H9 (cell line): ENCODE results near the gene ARHGAP29. TPM values are rescaled to one million over a fixed set of nuclear protein-coding genes. Genes with fewer than 3 reads are reported as not detected.

Source experiments
- DNase-seq: peaks from one replicate; pipeline ENCODE4 v3.0.0-alpha.2; 2017
- H2AFZ ChIP-seq: one replicate; pipeline ENCODE4 v1.6.1; 2013; ENCODE audit warnings: mild to moderate bottlenecking, low read length, control low read depth, moderate library complexity
- H2AK5ac ChIP-seq: 2 replicates; pipeline ENCODE4 v1.6.1; 2013; ENCODE audit warnings: low read length, control low read depth, mixed read lengths; ENCODE audit not compliant: insufficient read length
- H2BK120ac ChIP-seq: one replicate; pipeline ENCODE4 v1.6.1; 2013; ENCODE audit warnings: low read depth, mild to moderate bottlenecking, low read length, control low read depth, inconsistent platforms; ENCODE audit not compliant: poor library complexity, severe bottlenecking
- H2BK12ac ChIP-seq: 2 replicates; pipeline ENCODE4 v1.6.1; 2013; ENCODE audit warnings: low read length, control low read depth, mixed read lengths, low read depth; ENCODE audit not compliant: insufficient read length
- H2BK15ac ChIP-seq: 2 replicates; pipeline ENCODE4 v1.6.1; 2013; ENCODE audit warnings: low read depth, low read length, control low read depth
- H2BK20ac ChIP-seq: one replicate; pipeline ENCODE4 v1.6.1; 2013; ENCODE audit warnings: low read depth, mild to moderate bottlenecking, low read length, control low read depth, inconsistent platforms; ENCODE audit not compliant: poor library complexity, severe bottlenecking
- H2BK5ac ChIP-seq: 2 replicates; pipeline ENCODE4 v1.6.1; 2013; ENCODE audit warnings: low read length, control low read depth, mixed read lengths; ENCODE audit not compliant: insufficient read length
- H3K14ac ChIP-seq: 2 replicates; pipeline ENCODE4 v1.6.1; 2013; ENCODE audit warnings: low read length, control low read depth; ENCODE audit not compliant: insufficient read depth
- H3K18ac ChIP-seq: 2 replicates; pipeline ENCODE4 v1.6.1; 2013; ENCODE audit warnings: low read depth, mild to moderate bottlenecking, mixed read lengths, low read length, control low read depth; ENCODE audit not compliant: insufficient read length
- H3K23ac ChIP-seq: 2 replicates; pipeline ENCODE4 v1.6.1; 2013; ENCODE audit warnings: low read length, control low read depth, mixed read lengths, low read depth; ENCODE audit not compliant: insufficient read length
- H3K23me2 ChIP-seq: 2 replicates; pipeline ENCODE4 v1.6.1; 2013; ENCODE audit warnings: low read depth, mild to moderate bottlenecking, mixed read lengths, low read length, control low read depth; ENCODE audit not compliant: insufficient read length, poor library complexity, severe bottlenecking
- H3K27ac ChIP-seq: 2 replicates; pipeline ENCODE4 v1.5.1; 2013; ENCODE audit warnings: low read length, control low read depth, mixed read lengths, low read depth; ENCODE audit not compliant: insufficient read length
- H3K27me3 ChIP-seq: 2 replicates; pipeline ENCODE4 v1.6.1; 2013; ENCODE audit warnings: low read length, control low read depth, inconsistent platforms; ENCODE audit not compliant: insufficient read depth
- H3K4ac ChIP-seq: 2 replicates; pipeline ENCODE4 v1.6.1; 2013; ENCODE audit warnings: low read depth, mild to moderate bottlenecking, control low read depth, inconsistent platforms, low read length, moderate library complexity
- H3K4me1 ChIP-seq: 2 replicates; pipeline ENCODE4 v1.6.1; 2013; ENCODE audit warnings: low read length, control low read depth, inconsistent platforms; ENCODE audit not compliant: insufficient read depth
- H3K4me2 ChIP-seq: 2 replicates; pipeline ENCODE4 v1.6.1; 2013; ENCODE audit warnings: low read length, control low read depth, mixed read lengths; ENCODE audit not compliant: insufficient read length, insufficient read depth
- H3K56ac ChIP-seq: 2 replicates; pipeline ENCODE4 v1.6.1; 2013; ENCODE audit warnings: low read depth, mild to moderate bottlenecking, mixed read lengths, low read length, control low read depth; ENCODE audit not compliant: insufficient read length
- H3K79me1 ChIP-seq: 2 replicates; pipeline ENCODE4 v1.6.1; 2013; ENCODE audit warnings: low read depth, mild to moderate bottlenecking, moderate library complexity, low read length, control low read depth, inconsistent platforms; ENCODE audit not compliant: insufficient read depth, poor library complexity, severe bottlenecking
- H3K79me2 ChIP-seq: 2 replicates; pipeline ENCODE4 v1.6.1; 2013; ENCODE audit warnings: low read length, control low read depth, inconsistent platforms; ENCODE audit not compliant: insufficient read depth
- H3K9ac ChIP-seq: 2 replicates; pipeline ENCODE4 v1.6.1; 2013; ENCODE audit warnings: low read length, control low read depth, mixed read lengths; ENCODE audit not compliant: insufficient read length; ENCODE audit errors: extremely low read depth
- H3K9me3 ChIP-seq: one replicate; pipeline ENCODE4 v1.6.1; 2013; ENCODE audit warnings: low read depth, low read length, inconsistent platforms; ENCODE audit not compliant: control insufficient read depth
- H3T11ph ChIP-seq: one replicate; pipeline ENCODE4 v1.6.1; 2013; ENCODE audit warnings: mild to moderate bottlenecking, low read length, control low read depth, inconsistent platforms
- H4K20me1 ChIP-seq: one replicate; pipeline ENCODE4 v1.6.1; 2013; ENCODE audit not compliant: control insufficient read depth, insufficient read length, insufficient read depth
- H4K5ac ChIP-seq: 2 replicates; pipeline ENCODE4 v1.6.1; 2013; ENCODE audit warnings: low read depth, mild to moderate bottlenecking, mixed read lengths, low read length, control low read depth; ENCODE audit not compliant: insufficient read length
- H4K8ac ChIP-seq: replicated peaks from 2 replicates; pipeline ENCODE4 v1.6.1; 2013; ENCODE audit warnings: low read length, control low read depth, mixed read lengths, low read depth; ENCODE audit not compliant: insufficient read length
- H4K91ac ChIP-seq: 2 replicates; pipeline ENCODE4 v1.6.1; 2013; ENCODE audit warnings: low read depth, mild to moderate bottlenecking, moderate library complexity, mixed read lengths, low read length, control low read depth; ENCODE audit not compliant: insufficient read length
- H3K27ac Mint-ChIP-seq, 3 experiments: 2 replicates in 2 of 3; 3 replicates in 1 of 3; pipeline ENCODE4 v1.8.0; 2020 to 2021; ENCODE audit warnings: mixed read lengths in 3 of 3, mild to moderate bottlenecking in 1 of 3, moderate library complexity in 1 of 3
- H3K27me3 Mint-ChIP-seq: 2 replicates; pipeline ENCODE4 v1.8.0; 2021; ENCODE audit warnings: low read depth, mild to moderate bottlenecking, moderate library complexity, mixed read lengths
- H3K36me3 Mint-ChIP-seq, 3 experiments: 2 replicates in 2 of 3; 3 replicates in 1 of 3; pipeline ENCODE4 v1.8.0; 2020 to 2021; ENCODE audit warnings: low read depth in 3 of 3, mixed read lengths in 3 of 3; ENCODE audit not compliant: insufficient read depth in 1 of 3
- H3K4me1 Mint-ChIP-seq, 2 experiments: 2 replicates each; pipeline ENCODE4 v1.8.0; 2020; ENCODE audit warnings: mixed read lengths in 2 of 2
- H3K4me3 Mint-ChIP-seq, 2 experiments: 2 replicates in 1 of 2; 3 replicates in 1 of 2; pipeline ENCODE4 v1.8.0; 2020 to 2021; ENCODE audit warnings: mild to moderate bottlenecking in 2 of 2, mixed read lengths in 2 of 2, moderate library complexity in 1 of 2
- H3K9me3 Mint-ChIP-seq, 2 experiments: 2 replicates in 1 of 2; 3 replicates in 1 of 2; pipeline ENCODE4 v1.8.0; 2020; ENCODE audit warnings: mild to moderate bottlenecking in 2 of 2, mixed read lengths in 2 of 2, moderate library complexity in 1 of 2
- CTCF ChIP-seq: fragments of 200-600 bp; sonication (generic); conservative IDR thresholded peaks from 3 replicates; pipeline ENCODE4 v1.8.0; 2021; ENCODE audit warnings: antibody characterized with exemption, mild to moderate bottlenecking
- WGBS: extraction: QIAGEN DNeasy Blood & Tissue Kit; methylation state at CpG from one replicate; pipeline ENCODE4 v1.1.7; 2013; ENCODE audit warnings: missing lambda C conversion rate, low lambda C conversion rate, mixed read lengths; ENCODE audit not compliant: insufficient read length; ENCODE audit errors: extremely low coverage; 5-methylcytosine and 5-hydroxymethylcytosine counted together
- total RNA-seq: library from RNA; stranded (reverse); gene quantifications from 2 replicates; pipeline ENCODE4 v1.2.1, GENCODE V29; 2021

The ARHGAP29 gene
- total RNA-seq, 1 experiment from 2014 or later, result 1.3 TPM

DNA sequence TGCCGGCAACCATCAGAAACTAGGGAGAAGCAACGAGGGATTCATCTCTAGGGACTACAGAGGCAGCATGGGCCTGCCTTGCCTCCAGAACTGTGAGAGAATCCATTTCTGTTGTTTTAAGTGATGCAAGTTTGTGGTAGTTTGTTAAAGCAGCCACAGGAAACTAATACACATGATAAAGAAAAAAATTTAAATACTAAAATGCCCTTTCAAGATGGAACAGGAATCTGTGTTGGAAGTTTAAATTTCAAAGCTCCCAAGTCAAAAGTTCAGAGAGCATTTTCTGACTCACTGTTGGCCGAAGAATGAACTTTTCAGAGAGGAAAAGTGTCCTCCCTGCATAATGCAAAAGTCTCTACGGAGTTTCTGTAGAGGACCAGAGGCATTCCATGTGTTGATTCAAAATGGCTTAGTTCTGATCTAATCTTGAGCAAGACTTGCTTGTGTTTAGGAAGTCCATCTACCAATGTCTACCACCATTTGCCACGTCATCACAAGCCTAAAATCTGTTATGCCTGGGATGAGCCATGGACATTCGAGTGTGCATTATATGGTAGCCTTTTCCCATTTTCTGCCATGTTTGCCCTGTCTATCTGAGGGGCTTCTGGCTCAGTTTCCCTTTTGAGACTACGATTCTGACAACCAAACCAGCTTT lies 22.4 kb upstream of the ARHGAP29 start:
- Mint-ChIP-seq H3K4me1 (peaks cover 8 to 15% of the 10 kb centered on the region in 2 experiments), H3K4me3 (no peak overlapping the region), H3K9me3 (peaks cover 0 to 2% of the 10 kb centered on the region in 2 experiments; a peak in 2 of 5 replicates), H3K36me3 (no peaks in the 10 kb centered on the region; a peak in 1 of 7 replicates), H3K27ac (no peak overlapping the region), H3K27me3 (peaks cover 100% of the 10 kb centered on the region)
- H3K79me2 ChIP-seq, result no peaks in the 10 kb centered on the region
- H3K27ac ChIP-seq, result no peak overlapping the region
- peaks cover 50% of the 10 kb centered on the region for H3K27me3 ChIP-seq
- no peak overlapping the region for H2BK15ac ChIP-seq
- H3K23ac ChIP-seq, result no peak overlapping the region
- H4K8ac ChIP-seq, result no peak overlapping the region
- H2BK20ac ChIP-seq, result no peak overlapping the region
- no peak overlapping the region for H2BK5ac ChIP-seq
- H2BK12ac ChIP-seq, result no peak overlapping the region
- H4K5ac ChIP-seq, result no peak overlapping the region
- no peak overlapping the region for H3K18ac ChIP-seq
- WGBS, result no CpG with 5 or more reads among the region's 7 CpGs
- no peak overlapping the region for H4K91ac ChIP-seq
- no peak overlapping the region for H2BK120ac ChIP-seq
- no peak overlapping the region for H3K14ac ChIP-seq
- H3K23me2 ChIP-seq, result no peaks in the 10 kb centered on the region
- H3K9ac ChIP-seq, result no peak overlapping the region
- no peaks in the 10 kb centered on the region for H4K20me1 ChIP-seq
- no peaks in the 10 kb centered on the region for H3K79me1 ChIP-seq
- H3K56ac ChIP-seq, result no peak overlapping the region
- H3T11ph ChIP-seq, result no peak overlapping the region
- peak; percentile 55 for DNase-seq
- H3K9me3 ChIP-seq, result no peaks in the 10 kb centered on the region
- H3K4ac ChIP-seq, result no peak overlapping the region
- no peak overlapping the region for H2AK5ac ChIP-seq
- no peak overlapping the region for H3K4me2 ChIP-seq
- TF ChIP-seq CTCF, result no peak
- H3K4me1 ChIP-seq, result peaks cover 4% of the 10 kb centered on the region; the same call in 1 of the 2 replicates
- no peak overlapping the region for H2AFZ ChIP-seq
